Pancreas (tissue), 10 donors: ENCODE measurements around the gene RNF214. TPM values are rescaled to one million over a fixed set of nuclear protein-coding genes. Genes with fewer than 3 reads are reported as not detected.

Source experiments
- ATAC-seq, 4 donors: fragments of 200-7000 bp; cut with Tn5 transposase; one replicate each; pipeline versions ENCODE4 v1.8.0 to v1.9.1; 2020; ENCODE audit warnings: mild to moderate bottlenecking in 4 of 4, moderate library complexity in 4 of 4
- DNase-seq, 6 donors: peaks; one replicate each; pipeline ENCODE4 v3.0.0-alpha.2; 2020
- FAIRE-seq: peaks from 2 replicates; lab custom pipeline; 2012; peaks lifted over from hg19 to GRCh38; lab: Jason Lieb, UNC
- H3K27ac ChIP-seq, 4 donors: fragments of 200-600 bp; sonication (generic); 1 replicate in 3 of 4; 2 replicates in 1 of 4; pipeline versions ENCODE4 v1.5.0 to v1.8.0; 2020
- H3K27me3 ChIP-seq, 4 donors: fragments of 200-600 bp; one replicate each; pipeline ENCODE4 v1.8.0; 2021
- H3K36me3 ChIP-seq, 3 donors: fragments of 200-600 bp; sonication (generic) in 1 of 3; one replicate each; pipeline versions ENCODE4 v1.5.0 to v1.8.0; 2020 to 2021
- H3K4me1 ChIP-seq, 3 donors: fragments of 200-600 bp; one replicate each; pipeline ENCODE4 v1.8.0; 2021
- H3K4me3 ChIP-seq, 4 donors: fragments of 200-600 bp; sonication (generic) in 2 of 4; one replicate each; pipeline versions ENCODE4 v1.5.0 to v1.8.0; 2020 to 2021
- H3K9me3 ChIP-seq, 4 donors: fragments of 200-600 bp; one replicate each; pipeline ENCODE4 v1.8.0; 2021
- WGBS, 2 donors: extraction: QIAGEN DNeasy Blood & Tissue Kit; methylation state at CpG; one replicate each; pipeline ENCODE4 v1.1.7; 2013; 5-methylcytosine and 5-hydroxymethylcytosine counted together
- intact Hi-C, 3 donors: fragments of 100-400 bp; cut with DNase I; formaldehyde crosslinking; loops; one replicate each; pipeline versions ENCODE4 v1.11.1 to v1.14.2; 2022
- polyA plus RNA-seq, 2 donors: library from polyadenylated mRNA; stranded (reverse); fragments of 200-250 nt; gene quantifications; one replicate each; pipeline ENCODE4 v1.2.3, GENCODE V29; 2013
- total RNA-seq, 6 donors: library from RNA; stranded (reverse); fragmentation: NEBNext Ultra II Directional in 4 of 6; extraction: Animal tissue kit (Norgen Biotek cat#: 25700) in 4 of 6; gene quantifications; one replicate each; pipeline versions ENCODE4 v1.2.1 to v1.2.4, GENCODE V29; 2021 to 2023
- TF ChIP-seq, protein P1 (sequence below), 4 donors: fragments of 200-600 bp; sonication (generic) in 3 of 4; IDR thresholded peaks; one replicate each; pipeline versions ENCODE4 v1.5.0 to v1.8.0; 2021; ENCODE audit warnings: antibody characterized with exemption in 4 of 4
- donor health status: healthy with polysubstance abuse.
- donor health status: DM: no; HTN: no; CAD: no; lungs with moderate emphysema.
- donor health status: DM: no; HTN: no; CAD: no.
- donor health status: control.
- donor health status: control.
- donor health status: Bipolar disorder and iron deficiency.
- donor health status: DM: yes; HTN: yes; CAD: no.
- donor health status: DM: no; HTN: no; CAD: no.
- donor health status: DM: no; HTN: no; CAD: no.
- donor health status: DM: yes; HTN: yes; CAD: no.

RNF214 gene
- total and polyA plus RNA-seq, 8 donors, result 14.0 to 23.8 (median 19.0) TPM

DNA sequence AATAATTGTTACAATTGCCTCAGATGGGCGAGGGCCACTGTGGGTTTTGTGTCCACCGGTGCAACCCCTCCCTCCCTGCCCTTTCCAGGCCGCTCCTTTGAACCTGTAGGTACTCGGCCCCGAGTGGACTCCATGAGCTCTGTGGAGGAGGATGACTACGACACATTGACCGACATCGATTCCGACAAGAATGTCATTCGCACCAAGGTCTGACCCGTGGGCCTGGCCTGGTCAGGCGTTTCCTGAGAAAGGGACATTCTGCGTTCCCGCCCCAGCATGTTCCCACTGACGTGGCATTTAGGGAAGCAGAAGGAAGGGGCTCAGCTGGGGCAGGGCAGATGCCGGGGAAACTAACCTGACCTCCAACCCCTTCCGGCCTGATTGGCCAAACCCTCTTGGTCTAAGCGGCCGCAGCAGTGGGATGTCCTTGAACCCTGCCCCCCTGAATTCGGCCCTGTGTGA, 43.8 kb upstream of the RNF214 start:
- TF ChIP-seq, protein P1, sequence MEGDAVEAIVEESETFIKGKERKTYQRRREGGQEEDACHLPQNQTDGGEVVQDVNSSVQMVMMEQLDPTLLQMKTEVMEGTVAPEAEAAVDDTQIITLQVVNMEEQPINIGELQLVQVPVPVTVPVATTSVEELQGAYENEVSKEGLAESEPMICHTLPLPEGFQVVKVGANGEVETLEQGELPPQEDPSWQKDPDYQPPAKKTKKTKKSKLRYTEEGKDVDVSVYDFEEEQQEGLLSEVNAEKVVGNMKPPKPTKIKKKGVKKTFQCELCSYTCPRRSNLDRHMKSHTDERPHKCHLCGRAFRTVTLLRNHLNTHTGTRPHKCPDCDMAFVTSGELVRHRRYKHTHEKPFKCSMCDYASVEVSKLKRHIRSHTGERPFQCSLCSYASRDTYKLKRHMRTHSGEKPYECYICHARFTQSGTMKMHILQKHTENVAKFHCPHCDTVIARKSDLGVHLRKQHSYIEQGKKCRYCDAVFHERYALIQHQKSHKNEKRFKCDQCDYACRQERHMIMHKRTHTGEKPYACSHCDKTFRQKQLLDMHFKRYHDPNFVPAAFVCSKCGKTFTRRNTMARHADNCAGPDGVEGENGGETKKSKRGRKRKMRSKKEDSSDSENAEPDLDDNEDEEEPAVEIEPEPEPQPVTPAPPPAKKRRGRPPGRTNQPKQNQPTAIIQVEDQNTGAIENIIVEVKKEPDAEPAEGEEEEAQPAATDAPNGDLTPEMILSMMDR (IDR thresholded peaks at IDR 0.05), result no peak
- DNase-seq (peak in 1 of 6 donors; percentile 9), FAIRE-seq (no peak), ATAC-seq (no peak)
- Histone ChIP-seq H3K27ac (no peak overlapping the region), H3K4me3 (no peak overlapping the region), H3K4me1 (peaks cover 7 to 14% (median 13%) of the 10 kb centered on the region in 3 donors), H3K9me3 (no peaks in the 10 kb centered on the region), H3K27me3 (no peaks in the 10 kb centered on the region), H3K36me3 (peaks cover 0 to 55% (median 32%) of the 10 kb centered on the region in 3 donors)
- intact Hi-C loops, result loop anchor here in 1 of 3 donors (5.0 kb wide), 1 partner anchor 34 kb away; no protein-coding TSS in a partner anchor
- 76 to 78% methylated on average over 20 of the region's 20 CpGs for WGBS, 2 donors

DNA sequence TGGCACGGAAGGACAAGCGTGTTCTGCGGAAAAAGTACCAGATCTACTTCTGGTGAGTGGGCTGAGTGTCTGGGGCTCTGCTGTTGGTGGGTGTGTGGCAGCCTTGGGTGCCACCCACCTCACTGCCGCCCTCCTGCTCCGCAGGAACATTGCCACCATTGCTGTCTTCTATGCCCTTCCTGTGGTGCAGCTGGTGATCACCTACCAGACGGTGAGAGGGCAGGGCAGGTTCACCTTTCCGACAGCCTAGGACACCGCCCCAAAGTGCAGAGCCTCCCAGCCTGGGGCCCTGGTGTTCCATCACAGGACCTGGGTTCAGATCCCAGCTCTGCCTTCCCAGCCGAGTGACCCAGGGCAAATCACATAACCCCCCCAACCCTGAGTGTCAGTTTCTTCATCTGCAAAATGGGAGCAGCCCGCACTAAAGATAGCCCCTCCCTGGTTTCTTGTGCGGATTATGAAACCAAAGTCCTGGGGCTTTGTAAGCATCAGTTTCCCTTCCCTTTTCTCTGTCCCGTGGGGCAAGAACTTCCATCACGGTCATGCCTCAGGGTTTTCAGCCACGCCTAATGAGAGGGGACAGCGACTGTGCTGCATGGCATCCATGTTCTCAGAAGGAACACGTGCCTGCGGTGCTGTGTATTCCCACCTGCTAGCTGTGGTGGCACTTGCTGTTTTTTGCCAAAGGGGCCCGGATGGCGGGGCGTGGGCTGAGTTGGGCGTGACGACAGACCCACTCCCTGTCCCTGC, 43.1 kb upstream of the RNF214 start:
- Histone ChIP-seq H3K4me3 (no peak overlapping the region), H3K36me3 (peaks cover 0 to 62% (median 32%) of the 10 kb centered on the region in 3 donors), H3K4me1 (peaks cover 8 to 12% (median 9%) of the 10 kb centered on the region in 3 donors), H3K9me3 (no peaks in the 10 kb centered on the region), H3K27ac (peak overlapping the region in 1 of 4 donors; percentile 11), H3K27me3 (no peaks in the 10 kb centered on the region)
- intact Hi-C loops, result loop anchor here in 1 of 3 donors (5.0 kb wide), 1 partner anchor 33 kb away; no protein-coding TSS in a partner anchor
- DNase-seq (no peak), FAIRE-seq (no peak), ATAC-seq (peak in 1 of 4 donors; percentile 2)
- 88 to 89% methylated on average over 22 of the region's 22 CpGs for WGBS, 2 donors
- TF ChIP-seq, protein P1 (IDR thresholded peaks at IDR 0.05), result no peak

DNA sequence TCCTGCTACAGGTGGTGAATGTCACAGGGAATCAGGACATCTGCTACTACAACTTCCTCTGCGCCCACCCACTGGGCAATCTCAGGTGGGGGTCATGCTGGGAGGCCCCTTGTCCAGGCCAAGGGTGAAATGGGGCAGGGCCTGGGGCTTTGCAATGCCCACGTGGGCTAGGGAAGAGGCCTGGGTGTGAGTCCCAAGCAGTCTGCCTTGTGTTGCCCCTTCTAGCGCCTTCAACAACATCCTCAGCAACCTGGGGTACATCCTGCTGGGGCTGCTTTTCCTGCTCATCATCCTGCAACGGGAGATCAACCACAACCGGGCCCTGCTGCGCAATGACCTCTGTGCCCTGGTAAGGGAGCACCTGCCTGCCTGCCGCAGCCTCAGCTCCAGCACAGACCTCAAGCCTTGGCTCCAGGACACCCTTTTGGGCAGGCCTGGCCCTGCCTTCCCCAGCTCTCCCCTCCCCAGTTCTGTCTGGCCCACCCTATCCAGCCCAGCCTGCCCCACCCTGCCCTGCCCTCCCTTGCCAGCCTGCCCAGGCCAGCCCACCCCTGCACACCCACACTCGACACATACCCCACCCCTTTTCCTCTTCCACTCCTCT, 42.4 kb upstream of the RNF214 start:
- FAIRE-seq, result no peak
- no peaks in the 10 kb centered on the region for H3K9me3 ChIP-seq
- 80 to 82% methylated on average over 8 of the region's 8 CpGs for WGBS, 2 donors
- TF ChIP-seq, protein P1 (IDR thresholded peaks at IDR 0.05), result no peak
- H3K27me3 ChIP-seq, result no peaks in the 10 kb centered on the region
- DNase-seq, result no peak
- peaks cover 8 to 11% (median 10%) of the 10 kb centered on the region in 3 donors for H3K4me1 ChIP-seq
- H3K27ac ChIP-seq, result peak overlapping the region in 1 of 4 donors; percentile 11
- peaks cover 0 to 62% (median 32%) of the 10 kb centered on the region in 3 donors for H3K36me3 ChIP-seq
- intact Hi-C loops, result loop anchor here in 1 of 3 donors (5.0 kb wide), 1 partner anchor 32 kb away; no protein-coding TSS in a partner anchor
- no peak for ATAC-seq
- no peak overlapping the region for H3K4me3 ChIP-seq

DNA sequence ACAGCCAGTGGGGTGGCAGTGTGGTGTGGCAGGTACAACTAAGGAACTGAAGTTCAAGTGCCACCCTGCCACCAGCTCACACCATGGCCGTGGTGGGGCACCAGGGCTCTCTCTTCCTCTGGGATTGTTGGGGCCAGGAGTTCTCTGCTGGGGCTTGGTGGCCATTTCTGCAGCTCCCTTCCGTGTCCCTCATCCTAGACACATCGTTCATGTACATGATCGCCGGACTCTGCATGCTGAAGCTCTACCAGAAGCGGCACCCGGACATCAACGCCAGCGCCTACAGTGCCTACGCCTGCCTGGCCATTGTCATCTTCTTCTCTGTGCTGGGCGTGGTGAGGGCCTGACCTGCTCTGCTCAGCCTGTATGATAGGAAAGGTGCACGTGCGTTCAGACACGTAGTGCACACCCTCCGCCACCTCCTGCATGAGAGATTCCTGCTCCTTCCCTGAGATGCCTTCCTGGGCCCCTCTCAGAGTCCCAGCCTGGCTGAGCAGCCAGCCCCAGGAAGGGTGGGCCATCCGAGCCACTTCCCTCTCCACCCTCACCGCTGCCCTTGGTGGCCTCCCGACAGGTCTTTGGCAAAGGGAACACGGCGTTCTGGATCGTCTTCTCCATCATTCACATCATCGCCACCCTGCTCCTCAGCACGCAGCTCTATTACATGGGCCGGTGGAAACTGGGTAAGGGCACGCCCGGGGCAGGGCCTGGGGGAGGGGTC, 40.6 kb upstream of the RNF214 start:
- FAIRE-seq, result no peak
- DNase-seq, result no peak
- 89 to 94% methylated on average over 26 of the region's 26 CpGs for WGBS, 2 donors
- H3K27me3 ChIP-seq, result no peaks in the 10 kb centered on the region
- no peak overlapping the region for H3K27ac ChIP-seq
- intact Hi-C loops, result no loop called here
- TF ChIP-seq, protein P1 (IDR thresholded peaks at IDR 0.05), result no peak
- peaks cover 0 to 62% (median 32%) of the 10 kb centered on the region in 3 donors for H3K36me3 ChIP-seq
- H3K4me3 ChIP-seq, result no peak overlapping the region
- H3K4me1 ChIP-seq, result peaks cover 0 to 17% (median 15%) of the 10 kb centered on the region in 3 donors
- no peak for ATAC-seq
- H3K9me3 ChIP-seq, result no peaks in the 10 kb centered on the region
